Testis (tissue), 5 donors: Measurements from ENCODE around the gene CCDC71L. TPM values are rescaled to one million over a fixed set of nuclear protein-coding genes. Genes with fewer than 3 reads are reported as not detected.
"Not testable (repeated sequence)": the region's sequence is repeated elsewhere in the genome, so short reads cannot be mapped to it uniquely, and the experiment has no call there.

Source experiments
- DNase-seq: peaks from one replicate; pipeline ENCODE4 v3.0.0-alpha.2; 2019
- H3K27ac ChIP-seq, 2 donors: fragments of 200-600 bp; sonication (generic); one replicate each; pipeline ENCODE4 v1.5.1; 2019
- H3K27me3 ChIP-seq: fragments of 200-600 bp; sonication (generic); one replicate; pipeline ENCODE4 v1.5.1; 2019
- H3K36me3 ChIP-seq: fragments of 200-600 bp; sonication (generic); one replicate; pipeline ENCODE4 v1.5.1; 2017; ENCODE audit warnings: low read depth; ENCODE audit errors: missing control alignments
- H3K4me1 ChIP-seq: fragments of 200-600 bp; sonication (generic); one replicate; pipeline ENCODE4 v1.5.1; 2019
- H3K4me3 ChIP-seq, 2 donors: fragments of 200-600 bp; sonication (generic); one replicate each; pipeline ENCODE4 v1.5.1; 2017 to 2019
- H3K9me3 ChIP-seq: fragments of 200-600 bp; sonication (generic); one replicate; pipeline ENCODE4 v1.5.1; 2017
- POLR2A ChIP-seq: fragments of 450-650 bp; IDR thresholded peaks from one replicate; pipeline ENCODE4 v1.6.1; 2017; ENCODE audit warnings: antibody characterized with exemption, mild to moderate bottlenecking, moderate library complexity
- WGBS, 2 donors: methylation state at CpG; one replicate each; pipeline ENCODE4 v1.1.5; 2018; 5-methylcytosine and 5-hydroxymethylcytosine counted together
- intact Hi-C: fragments of 100-400 bp; cut with DNase I; formaldehyde crosslinking; loops from one replicate; pipeline ENCODE4 v1.15.1; 2023; ENCODE audit warnings: low total_unique reads
- long read RNA-seq, 2 donors: transcript quantifications; one replicate each; lab custom pipeline, GENCODE V29; 2026
- polyA plus RNA-seq: library from polyadenylated mRNA; stranded (reverse); fragments of 350-450 nt; fragmentation: Illumina TruSeq; extraction: RNeasy Lipid Tissue Mini Kit (QIAGEN cat#74804); gene quantifications from one replicate; pipeline ENCODE4 v1.2.3, GENCODE V29; 2014; ENCODE audit warnings: low read depth, low replicate concordance; ENCODE audit not compliant: insufficient read depth
- total RNA-seq, 2 donors: library from RNA; depleted of rRNA; stranded (reverse); fragments of >200 nt; gene quantifications; one replicate each; pipeline ENCODE4 v1.2.3, GENCODE V29; 2016
- TF ChIP-seq, protein P1 (sequence below), 3 experiments: fragments of 450-650 bp in 2 of 3; fragments of 200-600 bp in 1 of 3; sonication (generic) in 1 of 3; IDR thresholded peaks; one replicate each; pipeline ENCODE4 v1.5.1; 2016 to 2019; ENCODE audit warnings: antibody characterized with exemption in 3 of 3, mild to moderate bottlenecking in 2 of 3, moderate library complexity in 1 of 3

The CCDC71L gene
- total RNA-seq (10 to 100 TPM; 33.9 to 38.0 TPM), polyA plus RNA-seq (10.0 TPM)
- long read RNA-seq, donor 1, full-length matches to known transcripts: 10 of 10 reads
- long read RNA-seq, donor 1, partial matches to known transcripts: 0 of 10 reads
- long read RNA-seq, donor 1, other reads (novel, unspliced or antisense): 0 of 10 reads
- long read RNA-seq, donor 2, full-length matches to known transcripts: 7 of 7 reads
- long read RNA-seq, donor 2, partial matches to known transcripts: 0 of 7 reads
- long read RNA-seq, donor 2, other reads (novel, unspliced or antisense): 0 of 7 reads

DNA sequence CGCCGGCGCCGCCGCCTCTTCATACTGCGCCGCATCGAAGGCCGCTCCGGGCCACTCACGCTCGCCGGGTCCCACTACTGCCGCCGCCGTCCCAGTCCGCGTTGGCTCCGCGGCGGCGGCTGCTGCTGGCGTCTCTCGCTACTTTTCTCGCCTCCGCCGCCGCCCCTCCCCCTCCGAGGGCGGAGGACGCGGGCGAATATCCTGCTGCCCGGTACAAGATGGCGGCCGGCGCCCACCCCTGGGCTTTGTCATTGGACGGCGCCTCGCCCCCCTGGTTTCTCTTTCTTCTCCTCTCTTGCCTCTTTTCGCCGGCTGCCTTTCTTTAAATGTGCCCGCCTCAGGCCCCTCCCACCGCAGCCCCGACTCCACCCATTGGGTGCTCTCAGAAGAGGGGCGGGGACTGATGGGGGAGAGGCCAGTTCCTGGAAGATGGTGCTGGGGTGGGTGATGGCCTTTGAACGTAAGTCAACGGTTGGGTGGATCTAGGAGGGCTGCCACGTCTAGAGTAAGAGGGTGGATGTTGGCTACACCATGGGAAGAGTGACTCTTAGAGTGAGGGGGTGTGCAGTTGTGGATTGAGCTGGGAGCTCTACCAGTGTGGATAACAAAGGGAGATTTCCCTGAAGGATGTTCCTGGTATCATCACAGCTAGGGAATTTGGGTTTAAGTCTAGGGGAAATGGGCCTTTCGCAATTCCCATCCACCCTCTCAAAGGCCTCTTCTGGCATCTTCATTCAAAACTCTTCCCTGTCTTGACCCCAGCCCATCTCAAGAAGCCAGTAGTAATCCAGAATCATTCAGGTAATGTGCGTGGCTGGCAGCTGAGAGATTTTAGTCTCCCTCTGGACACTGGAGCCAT lies at the start of gene CCDC71L:
TSS of gene CCDC71L (minus strand) at position 297 of the 859 bp plus-strand sequence. CDS start at position 35, 262 bp downstream.
- intact Hi-C loops: no loop called here
- peak within 1 kb of the TSS; percentile 96 to 98 for H3K27ac ChIP-seq
- no peaks in the 10 kb centered on the region for H3K27me3 ChIP-seq
- DNase-seq: peak; percentile 98
- H3K4me1 ChIP-seq: peaks cover 8% of the 10 kb centered on the region
- H3K4me3 ChIP-seq: peak within 1 kb of the TSS; percentile 88 to 96
- H3K36me3 ChIP-seq: no peaks in the 10 kb centered on the region
- H3K9me3 ChIP-seq: no peaks in the 10 kb centered on the region
- peak; percentile 89 for TF ChIP-seq POLR2A
- TF ChIP-seq, protein P1, sequence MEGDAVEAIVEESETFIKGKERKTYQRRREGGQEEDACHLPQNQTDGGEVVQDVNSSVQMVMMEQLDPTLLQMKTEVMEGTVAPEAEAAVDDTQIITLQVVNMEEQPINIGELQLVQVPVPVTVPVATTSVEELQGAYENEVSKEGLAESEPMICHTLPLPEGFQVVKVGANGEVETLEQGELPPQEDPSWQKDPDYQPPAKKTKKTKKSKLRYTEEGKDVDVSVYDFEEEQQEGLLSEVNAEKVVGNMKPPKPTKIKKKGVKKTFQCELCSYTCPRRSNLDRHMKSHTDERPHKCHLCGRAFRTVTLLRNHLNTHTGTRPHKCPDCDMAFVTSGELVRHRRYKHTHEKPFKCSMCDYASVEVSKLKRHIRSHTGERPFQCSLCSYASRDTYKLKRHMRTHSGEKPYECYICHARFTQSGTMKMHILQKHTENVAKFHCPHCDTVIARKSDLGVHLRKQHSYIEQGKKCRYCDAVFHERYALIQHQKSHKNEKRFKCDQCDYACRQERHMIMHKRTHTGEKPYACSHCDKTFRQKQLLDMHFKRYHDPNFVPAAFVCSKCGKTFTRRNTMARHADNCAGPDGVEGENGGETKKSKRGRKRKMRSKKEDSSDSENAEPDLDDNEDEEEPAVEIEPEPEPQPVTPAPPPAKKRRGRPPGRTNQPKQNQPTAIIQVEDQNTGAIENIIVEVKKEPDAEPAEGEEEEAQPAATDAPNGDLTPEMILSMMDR (IDR thresholded peaks at IDR 0.05): no peak
- 4 to 7% methylated on average over 20 to 51 of the region's 51 CpGs for WGBS, 2 donors

DNA sequence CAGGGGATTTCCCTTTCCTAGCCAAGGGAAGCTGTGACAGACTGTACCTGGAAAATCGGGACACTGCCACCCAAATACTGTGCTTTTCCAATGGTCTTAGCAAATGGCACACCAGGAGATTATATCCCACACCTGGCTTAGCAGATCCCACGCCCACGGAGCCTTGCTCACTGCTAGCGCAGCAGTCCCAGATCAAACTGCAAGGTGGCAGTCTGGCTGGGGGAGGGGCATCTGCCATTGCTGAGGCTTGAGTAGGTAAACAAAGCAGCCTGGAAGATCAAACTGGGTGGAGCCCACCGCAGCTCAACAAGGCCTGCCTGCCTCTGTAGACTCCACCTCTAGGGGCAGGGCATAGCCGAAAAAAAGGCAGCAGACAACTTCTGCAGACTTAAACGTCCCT lies 48.6 kb upstream of the CCDC71L start:
- DNase-seq, H3K27ac ChIP-seq, H3K9me3 ChIP-seq, H3K4me1 ChIP-seq, H3K36me3 ChIP-seq, H3K27me3 ChIP-seq, H3K4me3 ChIP-seq, intact Hi-C loops: not testable (repeated sequence)
- 81 to 88% methylated on average over 5 to 7 of the region's 7 CpGs for WGBS, 2 donors

DNA sequence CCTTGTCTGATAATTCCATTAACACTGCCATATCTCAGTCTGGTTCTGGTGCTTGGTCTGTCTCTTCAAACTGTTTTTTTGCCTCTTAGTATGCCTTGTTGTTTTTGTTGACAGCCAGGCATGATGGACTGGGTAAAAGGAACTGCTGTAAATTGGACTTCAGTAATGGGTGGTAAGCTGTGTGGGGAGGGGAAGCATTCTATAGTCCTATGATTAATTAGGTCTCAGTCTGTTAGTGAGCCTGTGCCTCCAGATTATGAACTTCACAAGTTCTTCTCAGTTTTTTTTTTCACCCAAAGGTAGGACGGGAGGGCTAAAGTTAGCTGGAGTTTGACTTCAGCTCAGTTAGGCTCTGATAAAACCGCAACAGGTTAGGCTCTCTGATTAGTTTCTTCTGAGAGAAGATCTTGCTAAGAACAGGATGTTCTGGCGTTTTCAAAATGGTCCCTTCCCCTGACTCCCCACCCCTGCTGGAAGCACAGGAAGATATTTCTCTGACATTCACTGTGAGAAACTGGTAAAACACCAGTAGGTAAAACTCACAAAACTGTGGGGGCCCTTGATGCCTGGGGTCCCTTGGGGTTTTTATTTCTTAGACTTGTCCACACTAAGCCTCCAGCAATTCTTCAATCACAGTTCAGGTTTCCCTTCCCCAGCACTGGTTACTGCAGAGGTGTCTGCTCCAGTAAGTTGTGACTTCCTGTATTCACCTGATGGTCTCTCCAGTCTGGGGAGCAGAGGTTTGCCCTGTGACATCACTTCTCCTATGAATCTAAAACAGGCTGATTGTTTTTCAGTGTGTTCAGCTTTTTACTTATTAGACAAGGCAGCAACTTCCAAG lies 43.3 kb upstream of the CCDC71L start:
- Histone ChIP-seq H3K4me3 (no peak overlapping the region), H3K36me3 (no peaks in the 10 kb centered on the region), H3K4me1 (no peaks in the 10 kb centered on the region), H3K27me3 (no peaks in the 10 kb centered on the region), H3K27ac (no peak overlapping the region), H3K9me3 (no peaks in the 10 kb centered on the region)
- no peak for TF ChIP-seq POLR2A
- TF ChIP-seq, protein P1 (IDR thresholded peaks at IDR 0.05): no peak
- intact Hi-C loops: no loop called here
- 58 to 64% methylated on average over 3 of the region's 3 CpGs for WGBS, 2 donors
- no peak for DNase-seq

DNA sequence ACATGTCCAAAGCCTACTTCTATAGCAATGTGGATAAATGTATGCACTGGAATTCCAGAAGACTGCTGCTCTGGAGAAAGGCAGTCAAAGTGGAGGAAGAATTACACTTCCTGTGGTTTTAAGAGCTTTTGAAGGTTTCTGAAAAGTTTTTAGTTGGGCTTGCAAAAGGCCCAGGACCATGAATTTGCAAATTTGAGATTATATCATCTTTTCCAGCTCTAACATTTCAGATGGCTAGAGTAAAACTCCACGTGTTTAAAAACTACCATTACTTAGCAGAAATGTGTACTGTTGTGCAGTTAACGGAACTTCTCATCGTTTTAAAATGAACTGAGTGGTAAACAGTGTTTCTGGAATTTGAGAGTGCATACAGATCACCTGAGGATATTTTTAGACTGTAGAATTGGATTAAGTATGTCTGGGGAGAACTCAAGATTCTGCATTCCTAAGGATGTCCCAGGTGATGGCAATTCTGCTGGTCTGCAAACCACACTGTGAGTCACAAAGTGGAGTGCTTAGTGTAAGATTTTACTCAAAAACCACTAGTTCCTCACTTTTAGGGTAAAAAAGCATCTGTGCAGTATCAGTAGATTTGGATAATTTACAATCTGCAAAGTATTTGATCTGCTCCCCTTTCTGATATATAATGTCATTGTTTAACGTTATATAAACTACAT lies 32.9 kb upstream of the CCDC71L start:
- Histone ChIP-seq H3K27ac (no peak overlapping the region), H3K4me1 (no peaks in the 10 kb centered on the region), H3K9me3 (no peaks in the 10 kb centered on the region), H3K4me3 (no peak overlapping the region), H3K27me3 (no peaks in the 10 kb centered on the region), H3K36me3 (no peaks in the 10 kb centered on the region)
- intact Hi-C loops: no loop called here
- no peak for TF ChIP-seq POLR2A
- TF ChIP-seq, protein P1 (IDR thresholded peaks at IDR 0.05): no peak
- 77 to 84% methylated on average over 4 of the region's 4 CpGs for WGBS, 2 donors
- no peak for DNase-seq
